Uterus (tissue), 4 donors: Measurements from ENCODE around the gene TGFB1I1. TPM values are rescaled to one million over a fixed set of nuclear protein-coding genes. Genes with fewer than 3 reads are reported as not detected.

Experiments
- DNase-seq, 2 donors: peaks; one replicate each; pipeline ENCODE4 v3.0.0-alpha.2; 2019 to 2020
- H3K27ac ChIP-seq, 2 donors: fragments of 200-600 bp; sonication (generic); 1 replicate in 1 of 2; 2 replicates in 1 of 2; pipeline ENCODE4 v1.5.1; 2016 to 2018
- H3K27me3 ChIP-seq, 2 donors: fragments of 200-600 bp; sonication (generic); one replicate each; pipeline ENCODE4 v1.5.1; 2018 to 2019; ENCODE audit warnings: control low read depth in 1 of 2
- H3K36me3 ChIP-seq, 2 donors: fragments of 200-600 bp; sonication (generic); one replicate each; pipeline ENCODE4 v1.5.1; 2019; ENCODE audit warnings: control low read depth in 1 of 2
- H3K4me1 ChIP-seq, 2 donors: fragments of 200-600 bp; sonication (generic); one replicate each; pipeline ENCODE4 v1.5.1; 2018 to 2019; ENCODE audit warnings: control low read depth in 1 of 2
- H3K4me3 ChIP-seq, 2 donors: fragments of 200-600 bp; sonication (generic); 1 replicate in 1 of 2; 2 replicates in 1 of 2; pipeline ENCODE4 v1.5.1; 2018 to 2019; ENCODE audit warnings: mild to moderate bottlenecking in 1 of 2
- H3K9me3 ChIP-seq, 2 donors: fragments of 200-600 bp; sonication (generic); one replicate each; pipeline ENCODE4 v1.5.1; 2019; ENCODE audit warnings: control low read depth in 1 of 2
- POLR2A ChIP-seq, 2 donors: fragments of 450-650 bp; IDR thresholded peaks; one replicate each; pipeline ENCODE4 v1.6.1; 2016; ENCODE audit warnings: antibody characterized with exemption in 2 of 2, mild to moderate bottlenecking in 1 of 2, moderate library complexity in 1 of 2
- intact Hi-C: fragments of 100-400 bp; cut with DNase I; formaldehyde crosslinking; loops from one replicate; pipeline ENCODE4 v1.15.1; 2023; ENCODE audit warnings: low total_unique reads
- total RNA-seq, 4 donors: library from RNA; depleted of rRNA in 3 of 4; stranded (reverse); fragments of >200 nt in 3 of 4; gene quantifications; one replicate each; pipeline versions ENCODE4 v1.1.0 to v1.2.4, GENCODE V29; 2014 to 2023
- TF ChIP-seq, protein P1 (sequence below), 4 experiments: fragments of 200-600 bp in 2 of 4; fragments of 450-650 bp in 2 of 4; sonication (generic) in 2 of 4; IDR thresholded peaks; one replicate each; pipeline ENCODE4 v1.5.1; 2016 to 2019; ENCODE audit warnings: antibody characterized with exemption in 4 of 4, mild to moderate bottlenecking in 2 of 4, moderate library complexity in 1 of 4
- donor health status: DM: yes; HTN: yes; CAD: no.

TGFB1I1 gene
- total RNA-seq, 4 donors from 2014 or later: 61.1 to 336 (median 107) TPM

- H3K4me1 ChIP-seq: peaks cover 0 to 22% of the 10 kb centered on the region in 2 donors
- TF ChIP-seq POLR2A (IDR thresholded peaks at IDR 0.05): no peak
- TF ChIP-seq, protein P1, sequence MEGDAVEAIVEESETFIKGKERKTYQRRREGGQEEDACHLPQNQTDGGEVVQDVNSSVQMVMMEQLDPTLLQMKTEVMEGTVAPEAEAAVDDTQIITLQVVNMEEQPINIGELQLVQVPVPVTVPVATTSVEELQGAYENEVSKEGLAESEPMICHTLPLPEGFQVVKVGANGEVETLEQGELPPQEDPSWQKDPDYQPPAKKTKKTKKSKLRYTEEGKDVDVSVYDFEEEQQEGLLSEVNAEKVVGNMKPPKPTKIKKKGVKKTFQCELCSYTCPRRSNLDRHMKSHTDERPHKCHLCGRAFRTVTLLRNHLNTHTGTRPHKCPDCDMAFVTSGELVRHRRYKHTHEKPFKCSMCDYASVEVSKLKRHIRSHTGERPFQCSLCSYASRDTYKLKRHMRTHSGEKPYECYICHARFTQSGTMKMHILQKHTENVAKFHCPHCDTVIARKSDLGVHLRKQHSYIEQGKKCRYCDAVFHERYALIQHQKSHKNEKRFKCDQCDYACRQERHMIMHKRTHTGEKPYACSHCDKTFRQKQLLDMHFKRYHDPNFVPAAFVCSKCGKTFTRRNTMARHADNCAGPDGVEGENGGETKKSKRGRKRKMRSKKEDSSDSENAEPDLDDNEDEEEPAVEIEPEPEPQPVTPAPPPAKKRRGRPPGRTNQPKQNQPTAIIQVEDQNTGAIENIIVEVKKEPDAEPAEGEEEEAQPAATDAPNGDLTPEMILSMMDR (IDR thresholded peaks at IDR 0.05): peak in 1 of 4 experiments; percentile 19
- DNase-seq: no peak
These were observed 13.7 kb upstream of the TGFB1I1 start for GRCh38 chr16:31458073-31458843.

GRCh38 chr16:31458844-31459686 lies 12.9 kb upstream of the TGFB1I1 start, which contains the start of gene ARMC5:
Gene ARMC5 (plus strand): TSS chr16:31459501. CDS start chr16:31459525, 24 bp downstream.
- Histone ChIP-seq H3K27me3 (no peaks in the 10 kb centered on the region), H3K9me3 (no peaks in the 10 kb centered on the region), H3K36me3 (no peaks in the 10 kb centered on the region), H3K4me1 (peaks cover 0 to 17% of the 10 kb centered on the region in 2 donors), H3K4me3 (peak within 1 kb of the TSS; percentile 85 to 97), H3K27ac (peak within 1 kb of the TSS; percentile 98 to 100)
- DNase-seq: peak; percentile 96 to 98
- TF ChIP-seq, protein P1 (IDR thresholded peaks at IDR 0.05): peak; percentile 61 to 79 (median 76)
- TF ChIP-seq POLR2A (IDR thresholded peaks at IDR 0.05): peak in 1 of 2 donors; percentile 78
- intact Hi-C loops: no loop called here

More at GRCh38 chr16:31458073-31458843, 13.7 kb upstream of the TGFB1I1 start:
- Histone ChIP-seq H3K36me3 (no peaks in the 10 kb centered on the region), H3K9me3 (no peaks in the 10 kb centered on the region), H3K27ac (peak overlapping the region; percentile 98 to 100), H3K4me3 (peak overlapping the region; percentile 85 to 97), H3K27me3 (no peaks in the 10 kb centered on the region)
- intact Hi-C loops: no loop called here

DNA sequence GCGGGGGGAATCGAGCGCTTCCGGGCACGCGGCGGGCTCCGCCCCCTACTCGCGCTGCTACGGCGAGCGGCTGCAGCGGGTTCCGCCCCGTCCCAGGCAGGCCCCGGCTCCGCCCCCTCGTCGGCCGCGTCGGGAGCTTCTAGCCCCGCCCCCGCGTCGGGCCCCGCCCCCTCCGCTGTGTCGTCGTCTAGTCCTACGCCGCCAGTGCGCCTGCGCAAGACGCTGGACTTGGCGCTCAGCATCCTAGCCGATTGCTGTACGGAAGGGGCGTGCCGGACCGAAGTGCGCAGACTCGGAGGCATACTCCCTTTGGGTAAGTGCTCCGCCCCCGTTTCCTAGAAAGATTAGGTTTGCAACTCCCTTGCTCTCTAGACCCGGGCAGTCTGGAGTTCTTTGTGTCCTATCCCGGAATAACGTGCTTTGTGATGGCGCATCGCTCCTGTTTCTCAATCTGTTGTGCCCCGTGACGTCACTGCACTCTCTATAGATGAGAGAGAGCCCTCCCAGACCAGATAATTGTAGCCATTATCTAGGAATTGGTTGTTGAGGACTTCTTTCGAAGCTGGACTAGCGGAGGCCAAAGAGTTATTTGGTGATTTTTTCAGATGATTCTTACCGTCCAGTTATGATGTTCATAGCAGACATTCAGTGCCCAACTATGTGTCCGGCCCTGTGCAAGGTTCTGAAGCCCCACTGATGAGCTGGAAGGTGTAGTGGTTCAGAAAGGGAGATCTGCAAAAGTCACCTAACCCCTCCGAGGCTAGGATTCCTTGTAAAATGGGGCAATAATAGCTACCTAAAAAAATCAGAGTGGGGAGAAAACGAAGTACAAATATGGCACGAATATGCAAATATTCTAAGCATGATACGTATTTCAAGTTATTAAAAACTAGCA lies 12.0 kb upstream of the TGFB1I1 start:
- TF ChIP-seq, protein P1 (IDR thresholded peaks at IDR 0.05): peak in 1 of 4 experiments; percentile 18
- TF ChIP-seq POLR2A (IDR thresholded peaks at IDR 0.05): peak in 1 of 2 donors; percentile 62
- Histone ChIP-seq H3K4me1 (peaks cover 0 to 17% of the 10 kb centered on the region in 2 donors), H3K36me3 (no peaks in the 10 kb centered on the region), H3K9me3 (no peaks in the 10 kb centered on the region), H3K4me3 (peak overlapping the region; percentile 85 to 97), H3K27ac (peak overlapping the region; percentile 98 to 100), H3K27me3 (no peaks in the 10 kb centered on the region)
- intact Hi-C loops: no loop called here
- peak; percentile 100 for DNase-seq

- Histone ChIP-seq H3K27ac (peak overlapping the region; percentile 98 to 100), H3K9me3 (no peaks in the 10 kb centered on the region), H3K27me3 (no peaks in the 10 kb centered on the region), H3K4me3 (peak overlapping the region in 1 of 2 donors; percentile 38), H3K36me3 (no peaks in the 10 kb centered on the region), H3K4me1 (peaks cover 0 to 17% of the 10 kb centered on the region in 2 donors)
- intact Hi-C loops: no loop called here
- DNase-seq: no peak
- no peak for TF ChIP-seq POLR2A (IDR thresholded peaks at IDR 0.05)
- TF ChIP-seq, protein P1 (IDR thresholded peaks at IDR 0.05): peak in 3 of 4 experiments; percentile 28 to 50 (median 48)
These were observed 11.4 kb upstream of the TGFB1I1 start for GRCh38 chr16:31460582-31461002.
